ENCODE results near the gene PAAF1.

PAAF1 gene

DNA sequence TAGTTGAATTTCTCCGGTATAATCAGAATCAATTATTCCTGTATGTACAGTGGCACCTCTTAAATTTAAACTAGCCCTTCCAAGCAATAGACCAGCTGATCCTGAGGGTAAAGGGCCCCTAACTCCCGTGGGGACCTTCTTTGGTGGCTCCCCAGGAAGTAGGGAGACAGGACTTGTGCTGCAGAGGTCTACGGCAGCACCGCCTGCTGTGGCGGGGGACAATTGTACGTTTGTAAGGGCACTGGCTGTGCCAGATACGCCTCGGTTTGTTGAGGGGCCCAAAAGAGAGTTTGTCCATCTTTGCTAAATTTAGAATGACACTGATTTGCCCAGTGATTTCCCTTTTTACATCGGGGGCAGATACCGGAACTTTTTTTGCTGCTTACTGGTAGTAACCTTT lies 68.1 kb downstream of the PAAF1 start:
- no peaks in the 10 kb centered on the region for H3K79me2 ChIP-seq (ENCODE audit: insufficient read depth, low read length)
- H3K36me3 ChIP-seq (ENCODE audit: insufficient read depth, low read length), result no peaks in the 10 kb centered on the region; the same call in 1 of the 2 replicates
- H3F3A ChIP-seq (ENCODE audit: insufficient read depth, low read length), result no peaks in the 10 kb centered on the region
- H3K4me2 ChIP-seq (ENCODE audit: low read length), result no peak overlapping the region; the same call in 1 of the 2 replicates
- no peak for TF ChIP-seq EZH2 (IDR thresholded peaks at IDR 0.05; ENCODE audit: borderline replicate concordance, low read length)
- TF ChIP-seq, protein P1, sequence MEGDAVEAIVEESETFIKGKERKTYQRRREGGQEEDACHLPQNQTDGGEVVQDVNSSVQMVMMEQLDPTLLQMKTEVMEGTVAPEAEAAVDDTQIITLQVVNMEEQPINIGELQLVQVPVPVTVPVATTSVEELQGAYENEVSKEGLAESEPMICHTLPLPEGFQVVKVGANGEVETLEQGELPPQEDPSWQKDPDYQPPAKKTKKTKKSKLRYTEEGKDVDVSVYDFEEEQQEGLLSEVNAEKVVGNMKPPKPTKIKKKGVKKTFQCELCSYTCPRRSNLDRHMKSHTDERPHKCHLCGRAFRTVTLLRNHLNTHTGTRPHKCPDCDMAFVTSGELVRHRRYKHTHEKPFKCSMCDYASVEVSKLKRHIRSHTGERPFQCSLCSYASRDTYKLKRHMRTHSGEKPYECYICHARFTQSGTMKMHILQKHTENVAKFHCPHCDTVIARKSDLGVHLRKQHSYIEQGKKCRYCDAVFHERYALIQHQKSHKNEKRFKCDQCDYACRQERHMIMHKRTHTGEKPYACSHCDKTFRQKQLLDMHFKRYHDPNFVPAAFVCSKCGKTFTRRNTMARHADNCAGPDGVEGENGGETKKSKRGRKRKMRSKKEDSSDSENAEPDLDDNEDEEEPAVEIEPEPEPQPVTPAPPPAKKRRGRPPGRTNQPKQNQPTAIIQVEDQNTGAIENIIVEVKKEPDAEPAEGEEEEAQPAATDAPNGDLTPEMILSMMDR (IDR thresholded peaks at IDR 0.05; ENCODE audit: low read length), result no peak
- no peaks in the 10 kb centered on the region for H3K9me2 ChIP-seq (ENCODE audit: low read depth, low read length)
- no peaks in the 10 kb centered on the region for H3K27me3 ChIP-seq (ENCODE audit: insufficient read depth, low read length)
- H4K20me1 ChIP-seq (ENCODE audit: insufficient read depth, low read length), result no peaks in the 10 kb centered on the region
- H3K4me1 ChIP-seq (ENCODE audit: insufficient read depth, low read length, severe bottlenecking), result peaks cover 6% of the 10 kb centered on the region
- H2AFZ ChIP-seq (ENCODE audit: low read length), result no peak overlapping the region
- H3K4me3 ChIP-seq (ENCODE audit: low read depth, low read length, poor library complexity, severe bottlenecking), result no peak overlapping the region
- no peak overlapping the region for H3K9ac ChIP-seq (ENCODE audit: low read length)
- peaks cover 6% of the 10 kb centered on the region; the same call in 1 of the 2 replicates for H3K9me3 ChIP-seq (ENCODE audit: low read length)
- H3K27ac ChIP-seq (ENCODE audit: low read depth, low read length, poor library complexity, severe bottlenecking), result no peak overlapping the region

DNA sequence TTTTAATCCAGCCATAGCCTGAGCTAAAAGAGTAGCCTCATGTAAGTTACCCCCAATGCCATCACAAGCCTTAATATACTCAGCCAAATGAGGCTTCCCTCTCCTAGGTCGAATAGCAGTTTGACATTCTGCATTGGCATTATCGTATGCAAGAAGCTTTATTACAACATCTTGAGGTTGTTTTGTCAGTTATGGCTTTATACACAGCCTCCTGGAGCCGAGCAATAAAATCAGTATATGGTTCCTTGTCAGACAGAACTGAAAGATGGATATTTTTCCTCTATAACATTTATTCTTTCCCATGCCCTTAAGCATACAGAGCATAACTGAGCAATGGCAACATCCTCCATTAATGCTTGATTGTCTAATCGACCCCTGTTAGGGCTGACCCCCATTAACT lies 68.6 kb downstream of the PAAF1 start:
- H3K27ac ChIP-seq (ENCODE audit: low read depth, low read length, poor library complexity, severe bottlenecking), result no peak overlapping the region

DNA sequence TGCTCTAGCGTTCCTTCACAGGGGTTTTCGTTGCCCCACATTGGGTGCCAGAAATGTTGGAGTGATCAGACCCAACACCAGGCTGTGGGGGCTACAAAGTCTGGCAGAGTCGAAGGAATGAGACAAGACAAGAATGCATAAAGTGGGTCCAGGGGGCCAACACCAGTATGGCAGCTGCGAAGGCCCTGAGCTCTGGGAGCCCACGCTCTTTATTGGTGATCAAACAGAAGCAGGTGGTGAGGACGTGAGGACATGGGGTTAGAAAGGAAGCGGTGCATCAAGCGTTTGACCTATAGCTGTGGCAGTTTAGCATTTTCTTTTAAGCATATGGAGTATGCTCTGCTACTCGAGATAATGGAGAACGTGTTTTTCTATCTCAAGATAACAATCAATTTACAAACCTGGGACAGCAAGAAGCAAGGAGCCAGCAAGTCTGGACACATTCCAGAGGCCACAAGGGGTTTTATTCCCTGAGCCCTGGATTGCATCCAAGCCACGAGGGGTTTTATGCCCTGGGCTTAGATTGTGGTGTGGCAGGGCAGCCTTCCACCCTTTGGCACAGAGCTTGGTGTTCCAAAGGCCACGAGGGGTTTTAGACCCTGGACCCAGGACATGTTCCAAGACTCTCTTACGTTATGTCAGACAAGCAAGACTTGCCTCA lies 70.1 kb downstream of the PAAF1 start:
- Histone ChIP-seq H3K79me2 (ENCODE audit: insufficient read depth, low read length) (no peaks in the 10 kb centered on the region), H3K36me3 (ENCODE audit: insufficient read depth, low read length) (no peaks in the 10 kb centered on the region), H3K27ac (ENCODE audit: low read depth, low read length, poor library complexity, severe bottlenecking) (no peak overlapping the region), H4K20me1 (ENCODE audit: insufficient read depth, low read length) (no peaks in the 10 kb centered on the region), H3K4me3 (ENCODE audit: low read depth, low read length, poor library complexity, severe bottlenecking) (no peak overlapping the region), H3K4me2 (ENCODE audit: low read length) (no peak overlapping the region), H3K4me1 (ENCODE audit: insufficient read depth, low read length, severe bottlenecking) (peaks cover 6% of the 10 kb centered on the region), H3K9ac (ENCODE audit: low read length) (no peak overlapping the region), H3K27me3 (ENCODE audit: insufficient read depth, low read length) (no peaks in the 10 kb centered on the region), H3K9me2 (ENCODE audit: low read depth, low read length) (no peaks in the 10 kb centered on the region), H3F3A (ENCODE audit: insufficient read depth, low read length) (no peaks in the 10 kb centered on the region), H2AFZ (ENCODE audit: low read length) (no peak overlapping the region), H3K9me3 (ENCODE audit: low read length) (0 out of 2 replicates have a peak, but pooled peaks cover 3% of the 10 kb centered on the region)
- TF ChIP-seq EZH2 (IDR thresholded peaks at IDR 0.05; ENCODE audit: borderline replicate concordance, low read length), result no peak
- TF ChIP-seq, protein P1 (IDR thresholded peaks at IDR 0.05; ENCODE audit: low read length), result no peak

More for the DNA sequence above, 68.6 kb downstream of the PAAF1 start:
- Histone ChIP-seq H3K9me3 (ENCODE audit: low read length) (peaks cover 6% of the 10 kb centered on the region; the same call in 1 of the 2 replicates), H3F3A (ENCODE audit: insufficient read depth, low read length) (no peaks in the 10 kb centered on the region), H3K79me2 (ENCODE audit: insufficient read depth, low read length) (no peaks in the 10 kb centered on the region), H3K4me3 (ENCODE audit: low read depth, low read length, poor library complexity, severe bottlenecking) (no peak overlapping the region), H3K9me2 (ENCODE audit: low read depth, low read length) (no peaks in the 10 kb centered on the region), H3K36me3 (ENCODE audit: insufficient read depth, low read length) (no peaks in the 10 kb centered on the region; the same call in 1 of the 2 replicates), H3K27me3 (ENCODE audit: insufficient read depth, low read length) (no peaks in the 10 kb centered on the region), H3K4me1 (ENCODE audit: insufficient read depth, low read length, severe bottlenecking) (peaks cover 6% of the 10 kb centered on the region), H3K4me2 (ENCODE audit: low read length) (no peak overlapping the region), H2AFZ (ENCODE audit: low read length) (no peak overlapping the region), H4K20me1 (ENCODE audit: insufficient read depth, low read length) (no peaks in the 10 kb centered on the region), H3K9ac (ENCODE audit: low read length) (no peak overlapping the region)
- TF ChIP-seq, protein P1 (IDR thresholded peaks at IDR 0.05; ENCODE audit: low read length), result no peak
- TF ChIP-seq EZH2 (IDR thresholded peaks at IDR 0.05; ENCODE audit: borderline replicate concordance, low read length), result no peak

Data from OCI-LY1 (cell line).